HG03097 (cell line): Measurements from ENCODE around the gene FAAP100.
"Not testable (repeated sequence)": the region's sequence is repeated elsewhere in the genome, so short reads cannot be mapped to it uniquely, and the experiment has no call there.

Experiments used
- ATAC-seq: cut with Tn5 transposase; IDR thresholded peaks from one replicate; pipeline ENCODE4 v1.9.1; 2021; ENCODE audit not compliant: unreplicated experiment, low FRiP score

FAAP100 gene

DNA sequence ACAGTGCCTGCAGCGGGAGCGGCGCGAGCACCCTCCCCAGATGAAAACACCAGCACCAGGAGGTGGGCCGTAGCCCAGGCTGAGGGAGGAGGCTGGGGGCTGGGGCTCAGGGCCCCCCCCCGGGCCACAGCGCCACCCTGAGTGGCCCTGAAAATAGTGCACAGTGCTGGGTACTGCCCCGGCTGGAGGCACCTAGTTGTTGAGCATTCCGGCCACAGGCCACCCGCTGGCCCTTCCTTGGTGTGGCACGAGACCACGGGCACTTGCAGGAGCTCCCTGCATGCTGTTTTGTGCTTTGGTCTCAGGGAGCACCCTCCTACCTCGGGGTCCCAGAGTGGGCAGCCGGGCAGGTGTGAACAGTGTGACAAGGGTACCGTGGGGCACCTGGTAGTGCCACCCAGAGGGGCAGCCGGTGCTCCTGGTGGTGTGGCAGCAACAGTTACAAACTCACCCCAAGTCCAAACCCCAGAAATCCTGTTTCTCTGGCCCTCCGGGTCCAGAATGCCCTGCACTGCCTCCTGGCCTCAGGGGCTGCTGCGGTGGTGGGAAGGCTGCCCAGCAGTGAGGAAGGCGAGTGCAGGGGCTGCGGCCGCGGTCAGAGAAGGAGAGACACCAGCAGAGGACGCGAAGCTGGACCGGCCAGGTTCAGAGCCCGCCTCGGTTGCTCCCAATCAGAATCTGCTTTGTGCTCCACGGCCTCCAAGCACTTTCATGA lies 12.0 kb downstream of the FAAP100 start:
- no peak for ATAC-seq

GRCh38 chr17:81539571-81539900 lies 12.6 kb downstream of the FAAP100 start:
- ATAC-seq: no peak

GRCh38 chr17:81538651-81539570 lies 13.2 kb downstream of the FAAP100 start:
- no peak for ATAC-seq

DNA sequence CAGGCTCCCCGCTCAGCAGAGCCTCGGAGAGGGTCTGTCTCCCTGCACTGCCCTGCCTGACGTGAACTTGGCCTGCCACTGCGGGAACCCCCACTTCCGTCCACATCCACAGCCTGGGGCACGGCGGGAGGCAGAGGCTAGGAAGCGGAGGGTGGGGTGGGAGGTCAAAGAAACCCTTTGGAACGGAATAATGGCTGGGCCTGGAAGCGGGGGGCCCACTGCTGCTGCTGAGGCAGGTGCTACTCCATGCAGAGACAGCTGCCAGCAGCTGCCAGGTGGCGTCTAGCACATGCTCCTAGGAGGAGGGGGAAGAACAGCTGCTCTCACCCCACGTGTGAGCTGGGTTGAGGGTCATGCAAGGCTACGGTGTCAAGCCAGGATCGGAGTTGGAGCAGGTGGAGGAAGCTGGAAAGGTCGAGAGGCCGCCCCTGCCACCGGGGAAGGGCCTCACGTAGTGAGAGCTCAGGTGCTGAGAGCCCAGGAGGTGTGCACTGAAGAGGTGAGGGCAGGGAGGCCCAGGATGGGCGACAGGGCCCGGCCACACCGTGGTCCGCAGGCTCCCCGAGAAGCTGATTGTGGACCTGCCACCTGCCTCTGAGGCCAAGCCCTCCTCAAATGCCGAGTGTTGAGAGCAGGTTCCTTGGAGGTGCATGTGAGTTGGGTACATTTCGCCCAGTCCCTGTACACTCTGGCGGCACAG lies 14.1 kb downstream of the FAAP100 start:
- ATAC-seq: no peak

DNA sequence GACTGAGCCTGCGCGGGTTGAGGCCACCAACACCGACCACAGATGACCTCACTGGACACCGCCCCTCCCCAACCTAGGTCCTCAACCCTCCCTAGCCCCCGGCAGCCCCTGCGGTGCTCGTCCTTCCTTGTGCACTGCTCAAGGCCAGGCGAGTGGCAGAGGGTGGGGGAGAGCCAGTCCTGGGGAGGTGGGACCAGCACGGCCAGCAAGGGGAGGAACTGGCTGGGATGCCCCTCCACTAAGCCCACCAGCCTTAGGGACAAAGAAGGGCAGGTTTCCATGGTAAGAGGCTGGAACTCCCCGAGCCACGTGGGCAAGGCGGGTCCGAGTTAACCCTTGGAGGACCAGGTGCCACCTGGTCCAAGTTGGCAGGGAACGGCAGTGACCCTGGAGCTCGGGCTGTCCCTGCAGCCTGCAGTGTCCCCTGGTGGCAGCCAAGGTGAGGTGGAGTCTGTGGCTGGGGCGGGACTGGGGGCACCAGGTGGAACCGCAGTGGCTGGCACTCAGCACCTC lies 14.8 kb downstream of the FAAP100 start:
- no peak for ATAC-seq

GRCh38 chr17:81536299-81537290 lies 15.6 kb downstream of the FAAP100 start:
- ATAC-seq: no peak

DNA sequence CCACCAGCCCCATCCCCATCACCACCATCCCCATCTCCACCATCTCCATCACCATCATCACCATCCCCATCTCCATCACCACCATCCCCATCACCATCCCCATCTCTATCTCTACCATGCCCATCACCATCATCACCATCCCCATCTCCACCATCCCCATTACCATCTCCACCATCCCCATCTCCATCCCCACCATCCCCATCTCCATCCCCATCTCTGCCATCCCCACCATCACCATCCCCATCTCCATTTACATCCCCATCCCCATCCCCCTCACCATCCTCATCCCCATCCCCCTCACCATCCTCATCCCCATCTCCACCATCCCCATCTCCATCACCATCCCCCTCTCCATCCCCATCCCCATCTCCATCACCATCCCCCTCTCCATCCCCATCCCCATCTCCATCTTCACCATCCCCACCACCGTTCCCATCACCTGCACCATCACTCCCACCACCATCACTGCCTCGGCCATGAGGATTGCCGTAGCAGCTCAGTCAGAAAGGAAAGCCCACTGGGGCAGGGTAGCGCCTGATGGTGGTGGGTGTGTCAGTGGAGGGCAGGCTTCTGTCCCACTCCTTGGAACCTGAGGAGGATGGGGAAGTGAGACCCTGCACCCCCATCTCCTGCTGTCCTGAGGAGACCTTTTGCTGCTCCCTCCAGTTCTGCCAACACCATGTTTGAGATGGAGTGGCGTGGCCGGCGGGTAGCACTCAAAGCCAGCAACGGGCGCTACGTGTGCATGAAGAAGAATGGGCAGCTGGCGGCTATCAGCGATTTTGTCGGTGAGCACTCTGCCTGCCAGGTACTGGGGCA lies 16.5 kb downstream of the FAAP100 start:
- ATAC-seq: no peak

DNA sequence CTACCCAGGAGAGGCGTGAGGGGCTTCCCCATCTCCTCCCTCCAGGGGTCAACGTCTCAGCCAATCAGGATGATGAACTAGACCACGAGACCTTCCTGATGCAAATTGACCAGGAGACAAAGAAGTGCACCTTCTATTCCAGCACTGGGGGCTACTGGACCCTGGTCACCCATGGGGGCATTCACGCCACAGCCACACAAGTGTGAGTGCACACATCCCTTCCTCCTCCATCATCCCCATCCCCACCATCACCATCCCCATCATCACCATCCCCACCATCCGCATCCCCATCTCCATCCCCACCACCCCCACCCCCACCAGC lies 17.2 kb downstream of the FAAP100 start:
- no peak for ATAC-seq

DNA sequence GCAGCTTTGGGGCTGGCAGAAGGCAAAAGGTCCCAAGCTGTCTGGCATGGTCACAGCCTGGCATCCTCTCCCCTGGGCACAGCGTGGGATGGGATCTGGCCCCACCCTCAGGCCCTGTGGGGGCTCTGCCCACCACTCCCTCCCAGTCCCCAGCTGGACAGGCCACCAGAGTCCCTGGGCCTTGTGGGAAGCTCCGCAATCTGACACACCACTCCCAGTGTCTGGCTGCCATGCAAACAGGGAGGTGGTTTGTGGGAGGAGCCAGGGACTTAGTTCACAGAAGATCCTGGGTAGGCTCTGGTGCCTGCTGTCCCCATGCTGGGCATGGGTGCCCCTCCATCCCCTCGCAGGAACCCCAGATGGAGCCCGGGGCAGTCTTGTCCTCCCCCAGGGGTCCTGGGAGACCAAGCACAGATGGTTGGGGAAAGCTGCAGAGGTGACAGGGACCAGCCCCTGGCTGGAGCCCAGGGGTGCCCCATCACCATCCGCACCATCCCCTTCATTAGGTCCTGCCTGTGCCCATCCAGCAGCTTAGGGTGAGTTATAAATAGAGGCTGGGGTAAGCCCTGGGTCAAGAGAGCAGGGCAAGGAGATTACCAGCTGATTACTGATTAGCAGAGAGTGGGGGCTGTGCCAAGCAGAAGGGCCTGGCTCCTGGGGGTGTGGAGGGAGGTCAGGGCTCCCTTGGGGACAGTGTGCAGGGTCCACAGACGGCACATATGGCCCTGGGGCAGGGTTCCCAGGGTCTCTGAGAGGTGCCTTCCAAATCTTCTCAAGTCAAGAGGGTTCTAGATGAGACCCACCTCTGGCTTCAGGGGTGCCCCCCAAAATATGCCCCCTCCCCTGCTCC lies 17.8 kb downstream of the FAAP100 start:
- no peak for ATAC-seq

DNA sequence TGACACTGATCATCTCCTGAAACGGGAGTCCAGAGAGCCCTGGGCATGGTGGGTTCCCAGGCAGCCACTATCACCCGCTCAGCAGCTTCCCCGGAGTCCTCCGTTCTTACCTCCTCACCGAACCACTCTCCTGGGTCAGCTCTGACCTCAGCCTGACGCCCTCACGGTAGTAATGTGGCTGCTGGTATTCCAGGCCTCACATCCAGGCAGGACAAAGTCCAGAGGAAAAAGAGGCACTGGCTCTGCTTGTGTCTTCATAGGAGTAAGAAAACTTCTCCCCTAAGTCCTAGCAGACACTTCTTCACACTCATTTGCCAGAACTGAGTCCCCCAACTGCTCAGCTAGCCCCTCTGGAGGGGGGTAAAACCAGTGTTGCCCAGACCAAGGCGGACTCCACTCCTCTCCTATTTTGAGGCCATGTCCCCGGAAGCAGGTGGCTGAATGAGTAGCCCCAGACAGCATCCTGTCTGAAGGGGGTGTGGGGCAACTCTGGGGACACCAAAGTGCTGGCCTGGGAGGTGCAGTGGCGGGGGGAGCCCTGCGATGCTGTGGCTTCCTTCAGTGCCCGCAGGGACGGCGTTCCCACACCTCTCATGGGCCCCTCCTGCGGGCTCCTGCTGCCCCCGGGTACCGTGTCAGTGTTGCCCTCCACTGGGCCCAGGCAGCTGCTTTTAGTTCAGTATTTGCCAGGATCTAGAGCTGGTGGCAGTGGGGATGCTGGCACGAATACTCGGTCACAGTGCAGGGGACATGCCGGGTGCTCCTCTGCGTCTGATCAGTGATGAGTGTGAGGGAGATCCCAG lies 18.6 kb downstream of the FAAP100 start:
- no peak for ATAC-seq

GRCh38 chr17:81532490-81533287 lies 19.5 kb downstream of the FAAP100 start:
- ATAC-seq: no peak

DNA sequence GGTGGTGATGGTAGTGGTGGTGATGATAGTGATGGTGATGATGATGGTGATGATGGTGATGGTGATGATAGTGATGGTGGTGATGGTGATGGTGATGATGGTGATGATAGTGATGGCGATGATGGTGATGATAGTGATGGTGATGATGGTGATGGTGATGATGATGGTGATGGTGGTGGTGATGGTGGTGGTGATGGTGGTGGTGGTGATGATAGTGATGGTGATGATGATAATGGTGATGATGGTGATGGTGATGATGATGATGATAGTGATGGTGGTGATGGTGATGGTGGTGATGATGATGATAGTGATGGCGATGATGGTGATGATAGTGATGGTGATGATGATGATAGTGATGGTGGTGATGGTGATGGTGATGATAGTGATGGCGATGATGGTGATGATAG lies 20.2 kb downstream of the FAAP100 start:
- ATAC-seq: not testable (repeated sequence)

DNA sequence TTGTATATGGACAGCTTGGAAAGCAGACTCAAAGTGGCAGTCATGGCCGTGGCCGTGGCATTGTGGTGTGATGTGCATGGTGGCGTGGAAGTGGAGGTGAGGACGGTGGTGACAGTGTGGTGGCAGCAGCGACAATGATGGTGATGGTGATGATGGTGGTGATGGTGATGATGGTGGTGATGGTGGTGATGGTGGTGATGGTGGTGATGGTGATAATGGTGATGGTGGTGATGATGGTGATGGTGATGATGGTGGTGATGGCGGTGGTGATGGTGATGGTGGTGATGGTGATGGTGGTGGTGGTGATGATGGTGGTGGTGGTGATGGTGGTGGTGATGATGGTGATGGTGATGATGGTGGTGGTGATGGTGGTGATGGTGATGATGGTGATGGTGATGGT lies 21.1 kb downstream of the FAAP100 start:
- ATAC-seq: not testable (repeated sequence)

DNA sequence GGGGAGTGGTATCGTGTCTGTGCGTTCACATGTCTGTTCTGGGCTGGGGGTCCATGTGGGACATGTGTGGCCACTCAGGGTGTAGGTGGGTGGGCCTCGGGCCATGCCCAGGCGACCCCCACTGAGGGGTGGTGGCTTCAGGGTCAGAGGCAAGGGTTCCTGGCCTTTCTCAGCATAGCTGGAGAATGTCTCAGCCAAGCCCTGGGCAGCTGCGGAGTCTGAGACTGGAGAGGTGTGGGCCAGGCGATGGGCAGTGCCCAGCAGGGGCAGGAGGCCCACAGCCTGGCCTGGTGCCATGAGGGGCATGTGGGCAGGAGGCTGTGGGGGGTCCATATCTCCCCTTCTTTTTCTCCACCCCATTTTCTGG lies 22.7 kb downstream of the FAAP100 start:
- no peak for ATAC-seq

- ATAC-seq: no peak
Observed at GRCh38 chr17:81528651-81529436, 23.3 kb downstream of the FAAP100 start.

DNA sequence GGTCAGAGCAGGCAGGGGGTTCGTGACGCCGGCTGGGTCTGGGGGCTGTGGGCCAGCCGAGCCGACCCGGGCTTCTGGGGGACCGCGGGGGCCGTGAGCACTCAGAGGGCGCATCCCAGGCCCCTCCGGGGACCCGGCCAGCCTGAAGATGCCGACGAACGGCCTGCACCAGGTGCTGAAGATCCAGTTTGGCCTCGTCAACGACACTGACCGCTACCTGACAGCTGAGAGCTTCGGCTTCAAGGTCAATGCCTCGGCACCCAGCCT lies 23.8 kb downstream of the FAAP100 start:
- ATAC-seq: no peak
